ENCODE measurements around the gene SPOCK2.

SPOCK2 gene

DNA sequence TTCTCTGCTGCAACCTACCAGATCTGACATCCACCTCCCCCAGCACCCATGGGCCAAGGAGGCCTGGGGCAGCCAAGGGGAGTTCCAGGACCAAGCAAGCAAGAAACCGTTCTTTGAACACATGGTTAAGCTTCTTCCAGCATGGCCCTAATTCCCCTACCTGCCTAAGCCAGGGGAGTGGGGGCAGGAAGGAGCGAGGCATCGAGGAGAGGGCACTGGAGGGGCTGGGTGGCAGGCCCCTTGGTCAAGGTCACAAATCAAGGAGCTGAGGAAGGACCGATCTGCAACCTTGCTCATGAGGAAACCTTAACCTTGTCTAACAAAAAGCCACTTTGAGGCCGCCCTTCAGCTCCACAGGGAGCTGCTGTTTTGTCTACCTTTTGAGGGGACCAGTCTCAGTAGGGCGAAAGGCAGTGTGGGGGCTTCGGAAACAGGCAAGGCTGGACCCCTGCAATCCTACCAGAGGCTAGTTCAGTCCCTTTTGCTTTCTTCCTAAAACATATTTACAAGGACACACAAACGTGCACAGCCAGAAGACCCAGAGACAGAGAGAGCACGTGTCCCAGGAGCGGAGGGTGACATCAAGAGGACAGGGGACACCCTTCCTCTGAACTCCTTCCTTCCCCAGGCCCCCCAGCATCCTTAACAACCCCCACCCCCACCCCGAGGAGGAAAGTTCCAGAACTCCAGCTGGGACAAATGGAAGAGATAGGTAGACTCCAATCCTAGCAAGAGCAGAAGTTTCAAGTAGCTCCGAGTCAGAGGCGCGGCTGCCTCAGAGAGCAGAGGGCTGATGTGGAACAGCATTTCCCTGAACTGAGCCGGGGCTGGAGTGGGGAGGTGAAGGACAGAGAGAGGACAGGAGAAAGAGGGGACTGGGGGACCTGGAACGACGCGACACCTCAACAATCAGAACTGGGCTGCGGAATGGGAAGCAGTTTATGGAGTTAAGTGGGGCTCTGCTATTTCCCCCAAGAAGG is 28.2 kb downstream of the SPOCK2 start:
- DNase-seq (ENCODE audit: insufficient read length, low spot score) = no peak
- no peak for TF ChIP-seq POLR2AphosphoS5 (IDR thresholded peaks at IDR 0.05; ENCODE audit: low read depth, low read length)
- TF ChIP-seq PAX5 (IDR thresholded peaks at IDR 0.05; ENCODE audit: insufficient read depth, low read length, severe bottlenecking) = no peak
- TF ChIP-seq SPI1 (IDR thresholded peaks at IDR 0.05; ENCODE audit: low read depth, low read length) = no peak
- no peak for TF ChIP-seq POU2F2 (IDR thresholded peaks at IDR 0.05; ENCODE audit: low read depth, low read length)
- TF ChIP-seq POLR2A (IDR thresholded peaks at IDR 0.05; ENCODE audit: low read depth, low read length) = no peak
- no peak for TF ChIP-seq TAF1 (IDR thresholded peaks at IDR 0.05; ENCODE audit: low read depth, low read length)
- no peak for FAIRE-seq

DNA sequence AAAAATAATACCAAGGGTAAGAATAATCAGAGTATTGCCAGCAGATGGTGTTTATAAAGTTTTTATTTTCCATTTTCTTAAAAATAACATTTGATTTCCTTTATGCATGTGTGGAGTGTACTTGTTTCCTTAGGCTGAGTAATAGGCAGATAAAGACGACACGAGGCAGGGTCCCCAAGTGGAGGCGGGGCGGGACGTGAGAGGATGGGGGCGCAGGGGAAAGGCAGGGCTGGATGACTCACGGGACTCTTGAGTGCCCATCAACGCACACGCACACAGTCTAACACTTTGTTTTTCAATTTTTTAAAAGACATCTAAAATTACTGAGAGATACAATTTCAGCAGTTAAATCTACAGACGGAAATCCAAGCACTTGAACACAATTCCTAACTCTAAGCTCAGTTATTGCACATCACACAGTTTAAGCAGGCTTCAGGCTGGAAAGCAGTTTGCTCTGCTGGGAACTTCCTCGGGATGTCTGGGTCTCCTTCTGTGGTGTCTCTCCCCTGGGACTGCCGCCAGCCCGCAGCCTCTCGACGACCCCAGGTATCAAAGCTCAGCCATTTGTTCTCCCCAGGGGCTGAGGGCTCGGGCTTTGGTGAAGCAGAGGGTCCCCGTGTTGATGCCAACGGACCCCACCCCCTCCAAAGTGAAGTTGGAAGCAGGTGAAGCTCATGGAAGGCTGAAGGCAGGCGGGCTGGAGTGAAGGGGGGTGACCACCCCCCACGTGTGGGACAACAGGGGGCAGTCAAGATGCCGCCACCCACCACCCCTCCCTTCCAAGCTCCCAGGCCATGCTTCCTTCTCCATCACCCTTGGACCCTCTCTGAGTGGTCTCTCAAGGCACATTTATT is 29.1 kb downstream of the SPOCK2 start:
- DNase-seq (ENCODE audit: insufficient read length, low spot score) (no peak), FAIRE-seq (no peak)
- TF ChIP-seq POU2F2 (IDR thresholded peaks at IDR 0.05; ENCODE audit: low read depth, low read length) = no peak
- no peak for TF ChIP-seq POLR2A (IDR thresholded peaks at IDR 0.05; ENCODE audit: low read depth, low read length)
- TF ChIP-seq TAF1 (IDR thresholded peaks at IDR 0.05; ENCODE audit: low read depth, low read length) = no peak
- no peak for TF ChIP-seq POLR2AphosphoS5 (IDR thresholded peaks at IDR 0.05; ENCODE audit: low read depth, low read length)
- TF ChIP-seq SPI1 (IDR thresholded peaks at IDR 0.05; ENCODE audit: low read depth, low read length) = no peak
- TF ChIP-seq PAX5 (IDR thresholded peaks at IDR 0.05; ENCODE audit: insufficient read depth, low read length, severe bottlenecking) = no peak

DNA sequence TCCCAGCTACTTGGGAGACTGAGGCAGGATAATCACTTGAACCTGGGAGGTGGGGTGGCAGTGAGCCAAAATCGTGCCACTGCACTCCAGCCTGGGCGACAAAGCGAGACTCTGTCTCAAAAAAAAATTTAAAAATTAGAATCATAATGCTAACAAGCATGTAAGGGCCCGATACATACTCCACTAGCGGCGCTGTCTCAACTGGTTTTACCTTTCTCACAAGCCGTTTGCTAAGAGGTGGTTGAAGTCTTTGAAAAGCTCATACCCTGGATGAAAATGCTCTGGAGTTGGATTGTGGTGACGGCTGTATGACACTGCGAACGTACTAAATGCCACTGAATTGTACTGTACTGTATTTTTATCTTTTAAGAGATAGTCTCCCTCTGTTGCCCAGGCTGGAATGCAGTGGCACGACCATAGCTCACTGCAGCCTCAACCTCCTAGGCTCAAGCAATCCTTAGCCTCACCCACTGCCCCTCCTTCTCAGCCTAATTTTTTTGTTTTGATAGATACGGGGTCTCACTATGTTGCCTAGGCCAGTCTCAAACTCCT is 29.9 kb downstream of the SPOCK2 start:
- TF ChIP-seq PAX5 (IDR thresholded peaks at IDR 0.05; ENCODE audit: insufficient read depth, low read length, severe bottlenecking) = no peak
- no peak for TF ChIP-seq TAF1 (IDR thresholded peaks at IDR 0.05; ENCODE audit: low read depth, low read length)
- TF ChIP-seq POLR2AphosphoS5 (IDR thresholded peaks at IDR 0.05; ENCODE audit: low read depth, low read length) = no peak
- no peak for TF ChIP-seq SPI1 (IDR thresholded peaks at IDR 0.05; ENCODE audit: low read depth, low read length)
- TF ChIP-seq POLR2A (IDR thresholded peaks at IDR 0.05; ENCODE audit: low read depth, low read length) = no peak
- TF ChIP-seq POU2F2 (IDR thresholded peaks at IDR 0.05; ENCODE audit: low read depth, low read length) = no peak
- DNase-seq (ENCODE audit: insufficient read length, low spot score) (no peak), FAIRE-seq (no peak)

DNA sequence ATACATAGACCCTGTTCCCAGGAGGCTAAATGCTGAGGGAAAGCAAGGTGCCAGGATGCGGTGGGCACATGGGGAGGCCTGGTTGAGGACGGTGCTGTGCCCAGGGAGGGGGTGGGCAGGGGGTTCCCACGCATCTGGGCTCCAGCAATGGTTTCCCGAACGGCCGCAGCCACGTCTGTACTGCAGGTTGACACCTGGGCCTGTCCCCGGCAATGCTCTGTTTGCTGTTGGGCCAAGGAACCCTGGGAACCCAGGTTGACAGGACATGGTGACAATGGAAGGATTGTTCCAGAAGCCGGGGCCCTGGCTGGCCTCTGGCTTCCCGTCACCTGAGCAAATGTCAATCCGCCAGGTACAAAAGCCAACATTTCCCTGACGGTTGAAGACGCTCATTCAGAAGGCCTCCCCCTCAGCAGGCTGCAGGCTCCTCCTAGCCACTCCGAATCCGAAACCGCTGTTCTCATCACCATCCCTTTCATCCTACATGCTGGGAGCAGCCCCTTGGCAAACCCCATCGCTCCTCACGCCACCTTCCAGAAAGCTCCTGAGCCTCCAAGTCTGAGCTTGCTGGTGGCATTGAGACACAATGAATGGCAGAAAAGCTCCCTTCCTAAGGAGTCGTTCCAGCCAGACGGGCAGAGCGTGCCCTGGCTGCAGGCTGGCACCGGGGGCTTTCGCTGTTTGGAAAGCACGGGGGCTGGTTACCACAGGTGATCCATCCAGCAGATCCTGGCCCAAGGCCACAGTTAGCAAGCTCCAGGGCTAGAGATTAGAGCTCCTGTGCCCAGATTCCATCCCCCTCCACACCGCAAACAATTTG is 31.2 kb downstream of the SPOCK2 start:
- TF ChIP-seq POU2F2 (IDR thresholded peaks at IDR 0.05; ENCODE audit: low read depth, low read length) (no peak), TAF1 (IDR thresholded peaks at IDR 0.05; ENCODE audit: low read depth, low read length) (no peak), SPI1 (IDR thresholded peaks at IDR 0.05; ENCODE audit: low read depth, low read length) (no peak), POLR2AphosphoS5 (IDR thresholded peaks at IDR 0.05; ENCODE audit: low read depth, low read length) (no peak), PAX5 (IDR thresholded peaks at IDR 0.05; ENCODE audit: insufficient read depth, low read length, severe bottlenecking) (no peak), POLR2A (IDR thresholded peaks at IDR 0.05; ENCODE audit: low read depth, low read length) (no peak)
- DNase-seq (ENCODE audit: insufficient read length, low spot score) = no peak
- no peak for FAIRE-seq

DNA sequence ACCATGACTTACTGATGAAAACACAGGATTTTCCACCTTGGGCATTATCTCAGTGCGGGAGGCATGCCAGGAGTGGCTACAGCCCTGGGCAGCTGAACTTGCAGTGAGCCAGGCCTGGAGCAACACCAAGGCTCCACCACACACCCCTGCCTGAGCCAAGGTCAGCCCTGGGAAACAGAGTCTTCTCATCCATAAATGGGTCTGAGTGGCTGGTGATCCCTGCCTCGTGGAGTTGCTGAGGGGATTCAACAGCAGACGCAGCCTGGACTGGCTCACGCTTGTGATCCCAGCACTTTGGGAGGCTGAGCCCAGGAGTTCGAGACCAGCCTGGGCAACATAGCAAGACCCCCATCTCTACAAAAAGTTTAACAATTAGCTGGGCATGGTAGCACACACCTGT is 32.2 kb downstream of the SPOCK2 start:
- TF ChIP-seq POU2F2 (IDR thresholded peaks at IDR 0.05; ENCODE audit: low read depth, low read length) (no peak), POLR2A (IDR thresholded peaks at IDR 0.05; ENCODE audit: low read depth, low read length) (no peak), SPI1 (IDR thresholded peaks at IDR 0.05; ENCODE audit: low read depth, low read length) (no peak), PAX5 (IDR thresholded peaks at IDR 0.05; ENCODE audit: insufficient read depth, low read length, severe bottlenecking) (no peak), POLR2AphosphoS5 (IDR thresholded peaks at IDR 0.05; ENCODE audit: low read depth, low read length) (no peak), TAF1 (IDR thresholded peaks at IDR 0.05; ENCODE audit: low read depth, low read length) (no peak)
- DNase-seq (ENCODE audit: insufficient read length, low spot score) = no peak
- FAIRE-seq = no peak

DNA sequence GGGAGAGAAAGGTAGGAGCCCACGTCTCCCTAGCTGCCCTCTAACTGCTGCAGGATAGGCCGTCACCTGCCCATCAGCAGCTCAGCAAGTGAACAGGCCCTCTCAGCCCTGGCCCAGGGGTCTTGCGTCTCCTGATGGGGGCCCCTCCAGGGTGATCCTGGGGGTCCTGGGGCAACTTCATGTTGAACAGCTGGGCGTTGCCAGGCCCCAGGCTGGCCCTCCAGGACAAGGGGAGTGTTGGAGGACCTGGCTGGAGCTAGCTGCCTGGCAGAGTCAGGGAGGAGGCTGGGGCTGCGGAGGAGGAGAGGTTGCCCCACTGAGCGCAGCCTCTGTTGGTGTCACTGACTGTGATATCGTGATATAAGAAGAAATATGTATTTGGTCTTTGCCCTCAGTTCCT is 34.7 kb downstream of the SPOCK2 start:
- no peak for FAIRE-seq
- DNase-seq (ENCODE audit: insufficient read length, low spot score) = no peak
- no peak for TF ChIP-seq POLR2AphosphoS5 (IDR thresholded peaks at IDR 0.05; ENCODE audit: low read depth, low read length)
- TF ChIP-seq TAF1 (IDR thresholded peaks at IDR 0.05; ENCODE audit: low read depth, low read length) = no peak
- TF ChIP-seq PAX5 (IDR thresholded peaks at IDR 0.05; ENCODE audit: insufficient read depth, low read length, severe bottlenecking) = no peak
- TF ChIP-seq POU2F2 (IDR thresholded peaks at IDR 0.05; ENCODE audit: low read depth, low read length) = no peak
- TF ChIP-seq SPI1 (IDR thresholded peaks at IDR 0.05; ENCODE audit: low read depth, low read length) = no peak
- TF ChIP-seq POLR2A (IDR thresholded peaks at IDR 0.05; ENCODE audit: low read depth, low read length) = no peak

DNA sequence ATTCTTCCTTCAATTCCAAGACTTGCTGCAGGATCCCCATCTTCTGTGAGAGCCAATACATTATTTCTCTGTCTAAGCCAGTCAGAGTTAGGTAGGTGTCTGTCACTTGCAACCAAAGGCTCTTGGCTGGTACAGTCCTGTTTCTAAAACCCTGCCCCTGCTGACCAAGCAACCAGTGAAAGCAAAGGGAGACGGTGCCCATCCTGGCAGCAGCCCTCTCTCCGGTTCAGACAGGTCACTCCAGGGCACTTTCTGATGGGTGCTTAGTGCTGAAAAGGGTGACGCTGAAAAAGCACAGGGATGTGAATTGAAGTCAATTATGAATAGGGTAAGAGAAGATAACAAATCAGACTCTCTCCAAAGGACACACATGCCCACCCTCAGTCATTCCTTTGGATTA is 37.5 kb downstream of the SPOCK2 start:
- FAIRE-seq (no peak), DNase-seq (ENCODE audit: insufficient read length, low spot score) (no peak)
- TF ChIP-seq SPI1 (IDR thresholded peaks at IDR 0.05; ENCODE audit: low read depth, low read length) (no peak), TAF1 (IDR thresholded peaks at IDR 0.05; ENCODE audit: low read depth, low read length) (no peak), POU2F2 (IDR thresholded peaks at IDR 0.05; ENCODE audit: low read depth, low read length) (no peak), POLR2A (IDR thresholded peaks at IDR 0.05; ENCODE audit: low read depth, low read length) (no peak), PAX5 (IDR thresholded peaks at IDR 0.05; ENCODE audit: insufficient read depth, low read length, severe bottlenecking) (no peak), POLR2AphosphoS5 (IDR thresholded peaks at IDR 0.05; ENCODE audit: low read depth, low read length) (no peak)

All from GM12891 (cell line).